Medulla oblongata (tissue), 1 donor: ENCODE data around the gene SLC4A5.

Source experiments
- DNase-seq: peaks from one replicate; pipeline ENCODE4 v3.0.0-alpha.2; 2015; ENCODE audit errors: extremely low spot score

SLC4A5 gene

GRCh38 chr2:74267068-74267467, 76.1 kb downstream of the SLC4A5 start:
- no peak for DNase-seq

DNA sequence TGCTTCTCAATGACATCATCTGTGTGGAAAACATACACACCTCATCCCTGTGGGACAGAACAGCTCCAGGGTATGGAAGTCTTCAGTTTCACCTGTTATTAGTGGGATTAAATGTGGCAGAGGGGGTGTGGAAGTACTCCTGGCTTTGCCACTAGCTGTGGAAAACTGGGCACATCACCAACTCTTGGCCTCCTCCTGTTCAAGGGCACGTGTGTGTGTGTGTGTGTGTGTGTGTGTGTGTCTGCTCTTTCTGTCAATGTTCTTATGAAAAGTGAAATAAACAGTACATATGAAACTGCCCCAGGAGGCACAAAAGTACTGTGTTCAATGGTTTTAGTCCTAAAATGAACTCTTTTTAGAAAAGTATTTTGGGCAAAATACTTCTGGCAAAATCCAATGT, 78.9 kb downstream of the SLC4A5 start:
- DNase-seq, result no peak

GRCh38 chr2:74262681-74263080, 80.5 kb downstream of the SLC4A5 start:
- DNase-seq, result no peak

- DNase-seq, result peak; percentile 22
Observed at GRCh38 chr2:74261204-74261864, 81.9 kb downstream of the SLC4A5 start.

GRCh38 chr2:74260495-74260894, 82.7 kb downstream of the SLC4A5 start:
- DNase-seq, result no peak

DNA sequence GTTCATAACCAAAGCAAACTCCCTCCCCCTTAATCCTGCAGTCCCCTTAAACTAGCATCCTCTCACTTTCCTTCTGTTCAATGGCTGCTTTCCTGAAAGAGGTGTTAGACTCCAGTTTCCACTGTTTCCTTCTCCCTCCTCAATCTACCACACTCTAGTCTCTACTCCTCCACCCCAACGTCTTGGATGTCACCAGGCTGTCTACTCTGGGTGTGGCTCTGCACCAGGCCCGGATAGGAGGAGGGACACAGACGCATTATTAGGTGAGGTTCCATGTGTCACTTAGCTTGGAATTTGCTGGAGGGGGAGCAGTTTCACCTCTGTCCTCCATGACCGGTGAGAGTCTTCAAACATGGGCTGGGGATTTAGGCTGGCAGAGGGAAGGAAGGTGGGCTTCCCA, 83.5 kb downstream of the SLC4A5 start:
- no peak for DNase-seq

DNA sequence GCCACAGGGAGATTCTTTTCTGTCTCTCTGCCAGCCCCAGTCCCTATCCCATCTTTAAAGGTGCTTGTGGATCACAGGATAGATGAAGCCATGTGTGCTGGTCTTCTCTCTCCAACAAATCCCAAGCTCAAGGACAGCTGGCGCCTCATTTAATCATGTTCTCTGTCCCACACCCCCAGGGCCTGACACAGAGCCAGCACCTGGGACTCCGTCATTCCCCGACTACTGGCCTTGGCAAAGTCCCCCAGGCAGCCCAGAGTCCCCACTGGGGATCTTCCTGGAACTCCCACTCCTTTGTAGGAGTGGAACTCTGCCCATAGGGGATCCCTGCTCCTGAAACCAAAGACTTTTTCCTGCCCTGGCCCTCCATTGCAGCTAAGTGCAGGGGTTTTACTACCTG, 84.0 kb downstream of the SLC4A5 start:
- DNase-seq, result no peak

- DNase-seq, result no peak
Observed at GRCh38 chr2:74255660-74256213, 87.5 kb downstream of the SLC4A5 start.

DNA sequence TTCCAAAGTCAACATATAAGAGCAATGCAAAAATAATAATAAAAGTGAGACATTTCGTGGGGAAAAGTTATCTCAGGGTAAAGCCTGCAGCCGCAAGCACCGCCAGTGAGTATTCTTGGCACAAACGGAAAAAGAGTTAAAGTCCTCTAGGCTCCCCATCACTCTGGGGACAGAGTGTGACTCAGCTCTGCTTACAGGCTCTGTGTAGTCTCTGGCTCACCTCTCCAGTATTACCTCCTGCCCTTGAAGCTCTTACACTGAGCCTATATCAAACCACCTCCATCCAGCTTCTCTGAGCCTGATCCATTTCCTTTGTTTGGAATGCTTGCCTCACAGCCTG, 89.3 kb downstream of the SLC4A5 start:
- DNase-seq, result no peak

DNA sequence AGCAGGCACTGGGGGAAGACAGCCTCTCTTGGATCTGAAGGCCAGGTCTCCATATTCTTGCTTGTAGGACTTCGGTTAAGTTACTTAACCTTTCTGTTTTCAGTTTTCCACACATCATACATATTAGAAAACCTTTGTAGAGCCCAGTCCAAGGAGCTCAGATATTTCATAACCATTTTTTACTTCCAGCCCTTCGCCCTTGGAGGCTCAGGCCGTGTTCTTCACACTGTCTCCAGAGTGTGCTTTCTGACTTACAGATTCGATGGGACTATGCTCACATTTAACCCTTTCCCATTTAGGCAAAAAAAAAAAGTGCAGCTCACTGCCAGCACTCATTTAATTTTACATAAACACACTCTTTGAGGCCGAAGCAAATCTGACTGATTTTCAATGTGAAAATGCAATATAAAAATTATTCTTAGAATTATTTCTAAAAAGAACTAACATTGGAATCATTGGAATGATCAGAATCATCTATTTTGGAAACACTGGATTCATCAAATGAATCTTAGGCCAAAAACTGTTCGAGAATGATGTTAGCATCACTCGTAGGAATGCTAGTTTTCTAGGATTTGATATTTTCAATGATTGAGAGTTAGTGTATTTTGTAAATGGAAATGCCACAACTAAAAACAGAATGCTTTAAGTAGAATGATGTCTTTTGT, 89.8 kb downstream of the SLC4A5 start:
- DNase-seq, result no peak

GRCh38 chr2:74252862-74253261, 90.4 kb downstream of the SLC4A5 start:
- no peak for DNase-seq

DNA sequence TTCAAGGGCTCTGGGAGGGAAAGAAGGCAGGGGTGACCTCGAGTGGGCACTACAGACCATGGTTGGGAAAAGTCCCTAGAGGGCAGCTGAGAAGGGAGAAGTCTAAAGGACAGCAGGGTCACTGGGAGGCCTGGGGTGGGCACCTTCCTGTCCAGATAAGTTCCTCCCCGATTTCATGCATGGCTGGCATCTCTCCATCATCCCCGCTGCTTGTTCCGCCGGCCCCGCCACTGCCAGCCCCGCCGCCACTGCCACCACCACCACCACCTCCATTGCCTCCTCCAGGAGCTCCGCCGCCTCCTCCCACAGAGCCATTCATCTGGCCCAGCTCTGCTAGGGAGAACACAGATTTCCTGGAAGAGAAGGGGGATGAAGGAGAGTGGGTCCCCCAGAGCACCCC, 91.2 kb downstream of the SLC4A5 start:
- no peak for DNase-seq

GRCh38 chr2:74250189-74250631, 93.0 kb downstream of the SLC4A5 start:
- DNase-seq, result peak; percentile 58

DNA sequence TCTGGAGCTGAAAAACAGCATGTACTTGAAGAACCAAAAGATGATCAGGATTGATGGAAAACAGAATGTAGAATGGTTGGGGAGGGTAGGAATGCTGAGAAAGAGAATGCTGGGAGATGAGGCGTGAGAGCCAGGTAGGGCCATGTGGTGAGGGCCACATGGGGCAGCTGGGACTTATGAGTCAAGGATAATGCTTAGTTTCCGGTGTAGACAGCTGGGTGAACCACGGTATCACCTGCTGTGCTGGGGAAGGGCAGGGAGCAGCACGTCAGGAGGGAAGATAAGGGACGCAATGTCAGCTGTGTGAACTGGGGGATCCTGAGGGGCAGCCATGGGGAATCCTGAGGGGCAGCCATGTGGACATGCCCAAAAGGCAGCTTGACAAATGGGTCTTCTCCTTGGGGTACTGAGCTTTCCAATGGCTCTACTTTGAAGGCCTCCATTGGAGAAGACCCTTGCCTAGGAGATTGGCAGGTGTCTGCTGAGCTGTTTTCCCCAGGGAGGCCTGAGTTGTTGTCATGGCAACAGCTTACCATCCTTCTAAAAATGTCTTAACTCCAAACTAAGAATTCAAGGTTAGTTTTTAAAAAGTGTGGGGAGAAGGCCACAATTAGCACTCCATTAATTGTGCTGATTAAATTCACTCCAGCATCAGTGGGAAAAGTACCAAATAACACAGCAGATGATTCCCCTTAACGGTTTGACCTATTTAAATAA, 93.7 kb downstream of the SLC4A5 start:
- DNase-seq, result no peak

DNA sequence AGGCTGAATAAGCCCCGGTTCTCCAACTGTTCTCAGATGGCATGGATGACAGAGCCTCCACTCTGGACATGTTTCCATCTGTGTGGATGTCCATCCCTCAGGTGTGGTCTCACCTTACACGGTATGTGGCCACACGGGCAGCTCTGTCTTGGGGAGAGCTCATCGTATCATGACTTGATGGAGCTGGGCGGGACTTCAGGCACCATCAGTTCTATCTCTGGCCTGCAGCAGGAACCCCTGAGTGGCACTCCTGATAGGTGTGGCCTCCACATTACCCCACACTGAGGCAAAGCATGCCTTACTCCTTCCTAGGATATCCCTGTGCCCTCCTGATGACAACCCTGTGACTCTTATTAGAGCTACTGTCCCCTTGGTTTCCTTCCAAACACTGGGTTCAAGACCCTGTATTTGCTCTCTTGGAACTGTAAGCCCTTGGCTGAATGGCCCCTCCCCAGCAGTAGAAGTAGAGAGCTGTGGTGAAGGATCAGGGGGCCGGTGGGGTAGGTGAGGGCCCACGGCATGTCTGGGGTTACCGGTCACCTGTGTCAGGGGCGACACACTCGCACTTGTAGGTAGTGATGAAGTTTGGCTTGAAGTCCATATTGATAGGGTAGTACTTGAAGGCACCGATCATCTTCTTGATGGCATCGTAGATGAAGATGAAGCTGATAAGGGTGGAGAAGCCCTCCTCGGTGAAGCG, 96.6 kb downstream of the SLC4A5 start:
- no peak for DNase-seq

DNA sequence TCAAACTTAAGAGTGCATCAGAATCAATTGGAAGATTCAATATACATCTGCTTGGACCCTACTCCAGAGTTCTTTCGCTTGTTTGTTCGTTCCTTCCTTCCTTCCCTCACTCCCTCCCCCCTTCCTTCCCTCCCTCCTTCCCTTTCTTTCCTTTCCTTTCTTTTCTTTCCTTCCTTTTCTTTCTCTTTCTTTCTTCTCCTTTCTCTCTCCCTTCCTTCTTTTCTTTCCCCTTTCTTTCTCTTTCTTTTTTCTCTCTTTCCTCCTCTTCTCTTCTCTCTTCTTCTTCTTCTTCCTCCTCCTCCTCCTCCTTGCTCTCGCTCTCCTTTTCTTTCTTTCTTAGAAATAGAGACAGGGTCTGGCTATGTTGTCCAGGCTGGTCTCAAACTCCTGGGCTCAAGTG, 98.9 kb downstream of the SLC4A5 start:
- DNase-seq, result no peak

DNA sequence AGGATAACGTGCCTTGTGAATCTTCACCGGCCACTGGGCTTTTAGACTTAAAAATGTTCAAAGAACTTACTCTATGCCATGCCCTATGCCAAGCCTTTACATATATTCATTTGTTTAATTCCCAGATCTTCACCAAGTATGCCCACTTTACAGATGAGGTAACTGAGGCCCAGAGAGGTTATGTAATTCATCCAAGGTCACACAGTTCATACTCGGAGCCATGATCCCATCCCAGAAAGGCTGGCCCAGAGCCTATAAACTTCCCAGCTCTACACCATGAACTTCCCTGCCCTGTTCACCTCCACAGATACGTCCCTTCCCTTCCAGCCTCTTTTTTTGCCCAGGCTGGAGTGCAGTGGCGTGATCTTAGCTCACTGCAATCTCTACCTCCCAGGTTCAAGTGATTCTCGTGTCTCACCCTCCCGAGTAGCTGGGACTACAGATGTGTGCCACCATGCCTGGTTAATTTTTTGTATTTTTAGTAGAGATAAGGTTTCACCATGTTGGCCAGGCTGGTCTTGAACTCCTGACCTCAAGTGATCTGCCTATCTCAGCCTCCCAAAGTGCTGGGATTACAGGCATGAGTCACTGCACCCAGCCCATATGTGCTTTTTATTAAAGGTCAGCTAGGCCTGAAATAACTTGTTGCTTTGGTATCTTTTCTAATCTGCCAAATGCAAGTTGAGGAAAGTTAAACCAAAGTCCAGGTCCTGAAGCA, 100.7 kb downstream of the SLC4A5 start:
- DNase-seq, result no peak

GRCh38 chr2:74239346-74239745, 103.9 kb downstream of the SLC4A5 start:
- DNase-seq, result no peak

GRCh38 chr2:74238879-74239278, 104.3 kb downstream of the SLC4A5 start:
- DNase-seq, result no peak

DNA sequence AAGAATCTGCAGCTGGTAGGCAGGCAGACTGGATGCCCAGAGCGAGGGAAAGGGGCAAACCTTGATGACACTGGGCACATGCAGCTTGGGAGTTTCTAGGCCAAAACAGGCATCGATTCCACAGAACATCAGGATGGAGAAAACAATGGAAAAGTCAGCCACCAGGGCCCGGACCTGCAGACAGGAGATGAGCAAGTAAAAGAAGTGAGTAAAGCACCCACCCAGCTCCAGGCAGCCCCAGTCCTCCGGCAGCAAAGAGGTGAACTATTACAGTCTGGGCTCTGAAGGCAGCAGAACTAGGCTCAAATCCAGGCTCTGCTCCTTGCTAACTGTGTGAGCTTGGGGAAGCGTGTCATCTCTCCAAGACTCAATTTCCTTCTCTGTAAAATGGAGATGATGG, 108.2 kb downstream of the SLC4A5 start:
- no peak for DNase-seq

GRCh38 chr2:74233648-74234047, 109.6 kb downstream of the SLC4A5 start:
- DNase-seq, result no peak

DNA sequence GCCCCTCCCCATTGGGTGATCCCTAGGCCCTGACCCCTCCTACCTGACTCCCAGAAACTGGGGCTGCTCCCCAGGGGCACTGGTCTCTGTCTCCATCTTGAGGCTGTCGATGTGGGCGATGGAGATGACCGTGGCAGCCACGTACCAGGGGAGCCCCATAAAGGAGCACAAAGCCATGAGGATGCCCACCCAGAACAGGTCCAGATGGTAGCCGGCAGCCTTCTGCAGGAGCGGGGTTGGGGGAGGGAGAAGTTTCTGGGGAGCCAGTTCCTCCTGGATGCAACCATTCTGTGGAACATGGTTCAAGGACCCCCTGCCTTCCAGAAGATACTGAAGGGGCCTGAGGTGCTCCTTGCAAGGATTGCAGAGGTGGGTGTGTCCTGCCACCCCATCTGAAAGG, 110.8 kb downstream of the SLC4A5 start:
- DNase-seq, result no peak
